ENCODE results near the gene SART1. TPM values are rescaled to one million over a fixed set of nuclear protein-coding genes. Genes with fewer than 3 reads are reported as not detected.
"Not testable (repeated sequence)": the region's sequence is repeated elsewhere in the genome, so short reads cannot be mapped to it uniquely, and the experiment has no call there.

The SART1 gene
- total RNA-seq, 2 donors from 2014 or later = 72.9 to 107 TPM

GRCh38 chr11:66004186-66004585, 42.7 kb downstream of the SART1 start:
- DNase-seq (ENCODE audit: low spot score) = no peak
- H3K27ac Mint-ChIP-seq = no peak overlapping the region
- H3K36me3 Mint-ChIP-seq = peaks cover 6% of the 10 kb centered on the region
- H3K9me3 Mint-ChIP-seq = no peaks in the 10 kb centered on the region
- peaks cover 19 to 26% of the 10 kb centered on the region in 2 donors for H3K4me1 Mint-ChIP-seq (ENCODE audit: low read depth in 2 of 2)
- H3K4me3 Mint-ChIP-seq = peak overlapping the region; percentile 99
- H3K27me3 Mint-ChIP-seq = no peaks in the 10 kb centered on the region
- ATAC-seq = no peak

- no peak for DNase-seq (ENCODE audit: low spot score)
- H3K27me3 Mint-ChIP-seq = peaks cover 4 to 6% of the 10 kb centered on the region in 2 donors
- H3K9me3 Mint-ChIP-seq = no peaks in the 10 kb centered on the region
- H3K27ac Mint-ChIP-seq = no peak overlapping the region
- no peak overlapping the region for H3K4me3 Mint-ChIP-seq
- H3K36me3 Mint-ChIP-seq = peaks cover 4% of the 10 kb centered on the region
- peaks cover 11 to 15% of the 10 kb centered on the region in 2 donors for H3K4me1 Mint-ChIP-seq (ENCODE audit: low read depth in 2 of 2)
- ATAC-seq = no peak
Measured at GRCh38 chr11:66006134-66006890, 44.8 kb downstream of the SART1 start.

- Mint-ChIP-seq H3K36me3 (peaks cover 2% of the 10 kb centered on the region), H3K27ac (no peak overlapping the region), H3K27me3 (peaks cover 4 to 6% of the 10 kb centered on the region in 2 donors), H3K9me3 (no peaks in the 10 kb centered on the region), H3K4me1 (ENCODE audit: low read depth in 2 of 2) (peaks cover 9 to 14% of the 10 kb centered on the region in 2 donors), H3K4me3 (no peak overlapping the region)
- ATAC-seq (no peak), DNase-seq (ENCODE audit: low spot score) (no peak)
Measured at GRCh38 chr11:66006891-66007176, 45.3 kb downstream of the SART1 start.

GRCh38 chr11:66007201-66007634, 45.7 kb downstream of the SART1 start:
- Mint-ChIP-seq H3K27me3 (peaks cover 4 to 6% of the 10 kb centered on the region in 2 donors), H3K27ac (no peak overlapping the region), H3K9me3 (no peaks in the 10 kb centered on the region), H3K36me3 (no peaks in the 10 kb centered on the region), H3K4me3 (no peak overlapping the region), H3K4me1 (ENCODE audit: low read depth in 2 of 2) (peaks cover 7 to 11% of the 10 kb centered on the region in 2 donors)
- no peak for ATAC-seq
- DNase-seq (ENCODE audit: low spot score) = no peak

GRCh38 chr11:66008095-66008467, 46.5 kb downstream of the SART1 start:
- Mint-ChIP-seq H3K36me3 (no peaks in the 10 kb centered on the region), H3K4me3 (no peak overlapping the region), H3K27me3 (peaks cover 4 to 6% of the 10 kb centered on the region in 2 donors), H3K4me1 (ENCODE audit: low read depth in 2 of 2) (peaks cover 4 to 7% of the 10 kb centered on the region in 2 donors), H3K27ac (no peak overlapping the region), H3K9me3 (no peaks in the 10 kb centered on the region)
- ATAC-seq (no peak), DNase-seq (ENCODE audit: low spot score) (no peak)

GRCh38 chr11:66008468-66009101, 47.1 kb downstream of the SART1 start:
- peaks cover 0 to 3% of the 10 kb centered on the region in 2 donors for H3K4me1 Mint-ChIP-seq (ENCODE audit: low read depth in 2 of 2)
- DNase-seq (ENCODE audit: low spot score) (no peak), ATAC-seq (peak in 1 of 2 donors; percentile 26)
- H3K27me3 Mint-ChIP-seq = peaks cover 4 to 6% of the 10 kb centered on the region in 2 donors
- no peak overlapping the region for H3K4me3 Mint-ChIP-seq
- H3K36me3 Mint-ChIP-seq = no peaks in the 10 kb centered on the region
- H3K27ac Mint-ChIP-seq = no peak overlapping the region
- H3K9me3 Mint-ChIP-seq = no peaks in the 10 kb centered on the region

GRCh38 chr11:66010036-66010435, 48.5 kb downstream of the SART1 start:
- not testable (repeated sequence) for H3K4me3 Mint-ChIP-seq

GRCh38 chr11:66011239-66011784, 49.8 kb downstream of the SART1 start:
- no peak for ATAC-seq
- Mint-ChIP-seq H3K4me1 (ENCODE audit: low read depth in 2 of 2) (no peaks in the 10 kb centered on the region), H3K4me3 (no peak overlapping the region), H3K9me3 (no peaks in the 10 kb centered on the region), H3K27me3 (peaks cover 4 to 6% of the 10 kb centered on the region in 2 donors), H3K27ac (no peak overlapping the region), H3K36me3 (no peaks in the 10 kb centered on the region)
- no peak for DNase-seq (ENCODE audit: low spot score)

More at GRCh38 chr11:66010036-66010435, 48.5 kb downstream of the SART1 start:
- H3K4me1 Mint-ChIP-seq (ENCODE audit: low read depth in 2 of 2); H3K27ac Mint-ChIP-seq; DNase-seq (ENCODE audit: low spot score); H3K27me3 Mint-ChIP-seq; H3K36me3 Mint-ChIP-seq; H3K9me3 Mint-ChIP-seq; ATAC-seq: not testable (repeated sequence)

- Mint-ChIP-seq H3K36me3 (no peaks in the 10 kb centered on the region), H3K4me1 (ENCODE audit: low read depth in 2 of 2) (no peaks in the 10 kb centered on the region), H3K27ac (no peak within 1 kb of the TSS), H3K4me3 (no peak within 1 kb of the TSS), H3K9me3 (no peaks in the 10 kb centered on the region), H3K27me3 (peaks cover 4 to 6% of the 10 kb centered on the region in 2 donors)
- DNase-seq (ENCODE audit: low spot score) (no peak), ATAC-seq (no peak)
Measured at GRCh38 chr11:66011785-66012303, 50.3 kb downstream of the SART1 start, which contains the start of gene CST6. CST6 (plus strand) TSS chr11:66012008; CDS start chr11:66012045, 37 bp downstream.

GRCh38 chr11:66012371-66012945, 50.9 kb downstream of the SART1 start:
- ATAC-seq = no peak
- H3K27me3 Mint-ChIP-seq = peaks cover 4 to 6% of the 10 kb centered on the region in 2 donors
- no peaks in the 10 kb centered on the region for H3K36me3 Mint-ChIP-seq
- no peaks in the 10 kb centered on the region for H3K9me3 Mint-ChIP-seq
- DNase-seq (ENCODE audit: low spot score) = no peak
- no peak overlapping the region for H3K27ac Mint-ChIP-seq
- no peak overlapping the region for H3K4me3 Mint-ChIP-seq
- peaks cover 0 to 2% of the 10 kb centered on the region in 2 donors for H3K4me1 Mint-ChIP-seq (ENCODE audit: low read depth in 2 of 2)

GRCh38 chr11:66012946-66013761, 51.6 kb downstream of the SART1 start:
- H3K27me3 Mint-ChIP-seq = peaks cover 4 to 6% of the 10 kb centered on the region in 2 donors
- DNase-seq (ENCODE audit: low spot score) (no peak), ATAC-seq (no peak)
- no peak overlapping the region for H3K4me3 Mint-ChIP-seq
- no peaks in the 10 kb centered on the region for H3K36me3 Mint-ChIP-seq
- no peak overlapping the region for H3K27ac Mint-ChIP-seq
- H3K4me1 Mint-ChIP-seq (ENCODE audit: low read depth in 2 of 2) = peaks cover 0 to 4% of the 10 kb centered on the region in 2 donors
- H3K9me3 Mint-ChIP-seq = no peaks in the 10 kb centered on the region

GRCh38 chr11:66013762-66014100, 52.2 kb downstream of the SART1 start:
- H3K36me3 Mint-ChIP-seq = no peaks in the 10 kb centered on the region
- no peak overlapping the region for H3K27ac Mint-ChIP-seq

GRCh38 chr11:66014804-66015453, 53.4 kb downstream of the SART1 start:
- H3K36me3 Mint-ChIP-seq = no peaks in the 10 kb centered on the region
- H3K4me3 Mint-ChIP-seq = no peak overlapping the region
- no peak for ATAC-seq
- no peak for DNase-seq (ENCODE audit: low spot score)
- no peak overlapping the region for H3K27ac Mint-ChIP-seq
- H3K27me3 Mint-ChIP-seq = peaks cover 4 to 6% of the 10 kb centered on the region in 2 donors
- peaks cover 0 to 4% of the 10 kb centered on the region in 2 donors for H3K4me1 Mint-ChIP-seq (ENCODE audit: low read depth in 2 of 2)
- no peaks in the 10 kb centered on the region for H3K9me3 Mint-ChIP-seq

More at GRCh38 chr11:66013762-66014100, 52.2 kb downstream of the SART1 start:
- H3K4me1 Mint-ChIP-seq (ENCODE audit: low read depth in 2 of 2) = peaks cover 0 to 4% of the 10 kb centered on the region in 2 donors
- no peak for ATAC-seq
- no peak overlapping the region for H3K4me3 Mint-ChIP-seq
- DNase-seq (ENCODE audit: low spot score) = no peak
- peaks cover 4 to 6% of the 10 kb centered on the region in 2 donors for H3K27me3 Mint-ChIP-seq
- no peaks in the 10 kb centered on the region for H3K9me3 Mint-ChIP-seq

All from natural killer cell treated with Interleukin-12 subunit alpha and Interleukin-12 subunit beta and Interleukin-15 and Interleukin-18, amount 100 ng/mL, for 72 hours (primary cell).